ENCODE data around the gene CLTC.

Gene CLTC

GRCh38 chr17:59716427-59716826 lies 96.7 kb downstream of the CLTC start:
- no CpG with 5 or more reads among the region's 2 CpGs for WGBS (ENCODE audit: extremely low coverage, insufficient coverage, low lambda C conversion rate)
- H3K36me3 ChIP-seq (ENCODE audit: control insufficient read depth, insufficient read depth, low read length) = no peaks in the 10 kb centered on the region
- H3K27me3 ChIP-seq (ENCODE audit: insufficient read depth, low read length, poor library complexity) = no peaks in the 10 kb centered on the region
- H3K9ac ChIP-seq (ENCODE audit: low read length) = no peak overlapping the region
- H3K4me2 ChIP-seq (ENCODE audit: low read length) = no peak overlapping the region
- no peak for DNase-seq
- H4K5ac ChIP-seq (ENCODE audit: low read length) = no peak overlapping the region
- no peak overlapping the region for H3K56ac ChIP-seq (ENCODE audit: low read length)
- H3K4me1 ChIP-seq (ENCODE audit: control insufficient read depth, low read depth, low read length) = no peaks in the 10 kb centered on the region
- H2BK5ac ChIP-seq (ENCODE audit: low read length) = no peak overlapping the region
- no peak overlapping the region for H3K27ac ChIP-seq (ENCODE audit: low read depth, low read length)
- H3K4me3 ChIP-seq (ENCODE audit: low read length) = no peak overlapping the region
- H2BK15ac ChIP-seq (replicated peaks; ENCODE audit: low read depth) = no peak overlapping the region
- peaks cover 14% of the 10 kb centered on the region for H3K79me1 ChIP-seq (ENCODE audit: low read length)
- H2AK5ac ChIP-seq (ENCODE audit: low read length) = no peak overlapping the region
- no peak overlapping the region for H3K23ac ChIP-seq (ENCODE audit: low read length)
- H4K8ac ChIP-seq (ENCODE audit: low read depth, low read length) = no peak overlapping the region
- no peak overlapping the region for H3K18ac ChIP-seq (ENCODE audit: low read length)
- peaks cover 19% of the 10 kb centered on the region for H3K79me2 ChIP-seq (ENCODE audit: control insufficient read depth, insufficient read depth, low read length)
- no peak overlapping the region for H2BK120ac ChIP-seq (ENCODE audit: low read depth, low read length)
- H3K4ac ChIP-seq (ENCODE audit: low read depth, low read length) = no peak overlapping the region

GRCh38 chr17:59719526-59719925 lies 99.8 kb downstream of the CLTC start:
- H3K4me1 ChIP-seq (ENCODE audit: control insufficient read depth, low read depth, low read length) = no peaks in the 10 kb centered on the region
- H3K79me2 ChIP-seq (ENCODE audit: control insufficient read depth, insufficient read depth, low read length) = peaks cover 11% of the 10 kb centered on the region
- no peaks in the 10 kb centered on the region for H3K27me3 ChIP-seq (ENCODE audit: insufficient read depth, low read length, poor library complexity)
- H3K56ac ChIP-seq (ENCODE audit: low read length) = no peak overlapping the region
- H2BK120ac ChIP-seq (ENCODE audit: low read depth, low read length) = no peak overlapping the region
- no peak overlapping the region for H2BK15ac ChIP-seq (replicated peaks; ENCODE audit: low read depth)
- H3K4me3 ChIP-seq (ENCODE audit: low read length) = no peak overlapping the region
- no peak overlapping the region for H3K18ac ChIP-seq (ENCODE audit: low read length)
- no peak overlapping the region for H3K23ac ChIP-seq (ENCODE audit: low read length)
- H3K79me1 ChIP-seq (ENCODE audit: low read length) = peaks cover 8% of the 10 kb centered on the region
- H3K9ac ChIP-seq (ENCODE audit: low read length) = no peak overlapping the region
- no peak for DNase-seq
- H3K4ac ChIP-seq (ENCODE audit: low read depth, low read length) = no peak overlapping the region
- H4K8ac ChIP-seq (ENCODE audit: low read depth, low read length) = no peak overlapping the region
- no peaks in the 10 kb centered on the region for H3K36me3 ChIP-seq (ENCODE audit: control insufficient read depth, insufficient read depth, low read length)
- no peak overlapping the region for H3K27ac ChIP-seq (ENCODE audit: low read depth, low read length)
- no peak overlapping the region for H4K5ac ChIP-seq (ENCODE audit: low read length)
- H3K4me2 ChIP-seq (ENCODE audit: low read length) = no peak overlapping the region
- H2BK5ac ChIP-seq (ENCODE audit: low read length) = no peak overlapping the region
- H2AK5ac ChIP-seq (ENCODE audit: low read length) = no peak overlapping the region

- Histone ChIP-seq H4K5ac (ENCODE audit: low read length) (no peak overlapping the region), H3K9ac (ENCODE audit: low read length) (no peak overlapping the region), H3K4ac (ENCODE audit: low read depth, low read length) (no peak overlapping the region), H3K23ac (ENCODE audit: low read length) (no peak overlapping the region), H2AK5ac (ENCODE audit: low read length) (no peak overlapping the region), H3K4me1 (ENCODE audit: control insufficient read depth, low read depth, low read length) (no peaks in the 10 kb centered on the region), H3K27ac (ENCODE audit: low read depth, low read length) (no peak overlapping the region), H3K18ac (ENCODE audit: low read length) (no peak overlapping the region), H3K4me3 (ENCODE audit: low read length) (no peak overlapping the region), H3K4me2 (ENCODE audit: low read length) (no peak overlapping the region), H3K79me1 (ENCODE audit: low read length) (peaks cover 1% of the 10 kb centered on the region), H2BK5ac (ENCODE audit: low read length) (no peak overlapping the region), H3K79me2 (ENCODE audit: control insufficient read depth, insufficient read depth, low read length) (peaks cover under 1% of the 10 kb centered on the region), H2BK120ac (ENCODE audit: low read depth, low read length) (no peak overlapping the region), H3K36me3 (ENCODE audit: control insufficient read depth, insufficient read depth, low read length) (no peaks in the 10 kb centered on the region), H2BK15ac (replicated peaks; ENCODE audit: low read depth) (no peak overlapping the region), H4K8ac (ENCODE audit: low read depth, low read length) (no peak overlapping the region), H3K56ac (ENCODE audit: low read length) (no peak overlapping the region), H3K27me3 (ENCODE audit: insufficient read depth, low read length, poor library complexity) (no peaks in the 10 kb centered on the region)
- DNase-seq = no peak
- WGBS (ENCODE audit: extremely low coverage, insufficient coverage, low lambda C conversion rate) = no CpG with 5 or more reads among the region's 4 CpGs
Measured at GRCh38 chr17:59722623-59723022, 102.9 kb downstream of the CLTC start.

- H3K27ac ChIP-seq (ENCODE audit: low read depth, low read length) = no peak overlapping the region
- H4K8ac ChIP-seq (ENCODE audit: low read depth, low read length) = no peak overlapping the region
- WGBS (ENCODE audit: extremely low coverage, insufficient coverage, low lambda C conversion rate) = no CpG with 5 or more reads among the region's 1 CpG
- H2BK5ac ChIP-seq (ENCODE audit: low read length) = no peak overlapping the region
- no peak overlapping the region for H2BK15ac ChIP-seq (replicated peaks; ENCODE audit: low read depth)
- no peak overlapping the region for H4K5ac ChIP-seq (ENCODE audit: low read length)
- no peak overlapping the region for H3K18ac ChIP-seq (ENCODE audit: low read length)
- H3K36me3 ChIP-seq (ENCODE audit: control insufficient read depth, insufficient read depth, low read length) = no peaks in the 10 kb centered on the region
- H3K4me2 ChIP-seq (ENCODE audit: low read length) = no peak overlapping the region
- H2AK5ac ChIP-seq (ENCODE audit: low read length) = no peak overlapping the region
- no peak overlapping the region for H3K23ac ChIP-seq (ENCODE audit: low read length)
- H3K79me2 ChIP-seq (ENCODE audit: control insufficient read depth, insufficient read depth, low read length) = no peaks in the 10 kb centered on the region
- H3K4me3 ChIP-seq (ENCODE audit: low read length) = no peak overlapping the region
- H3K56ac ChIP-seq (ENCODE audit: low read length) = no peak overlapping the region
- H3K79me1 ChIP-seq (ENCODE audit: low read length) = peaks cover 1% of the 10 kb centered on the region
- no peaks in the 10 kb centered on the region for H3K27me3 ChIP-seq (ENCODE audit: insufficient read depth, low read length, poor library complexity)
- H3K4ac ChIP-seq (ENCODE audit: low read depth, low read length) = no peak overlapping the region
- no peak for DNase-seq
- no peak overlapping the region for H3K9ac ChIP-seq (ENCODE audit: low read length)
- H3K4me1 ChIP-seq (ENCODE audit: control insufficient read depth, low read depth, low read length) = no peaks in the 10 kb centered on the region
- H2BK120ac ChIP-seq (ENCODE audit: low read depth, low read length) = no peak overlapping the region
Measured at GRCh38 chr17:59723041-59723440, 103.3 kb downstream of the CLTC start.

GRCh38 chr17:59723607-59724006 lies 103.9 kb downstream of the CLTC start:
- Histone ChIP-seq H2BK120ac (ENCODE audit: low read depth, low read length) (no peak overlapping the region), H3K18ac (ENCODE audit: low read length) (no peak overlapping the region), H4K5ac (ENCODE audit: low read length) (no peak overlapping the region), H3K4me3 (ENCODE audit: low read length) (no peak overlapping the region), H3K4ac (ENCODE audit: low read depth, low read length) (no peak overlapping the region), H3K56ac (ENCODE audit: low read length) (no peak overlapping the region), H3K79me2 (ENCODE audit: control insufficient read depth, insufficient read depth, low read length) (no peaks in the 10 kb centered on the region), H2BK5ac (ENCODE audit: low read length) (no peak overlapping the region), H3K23ac (ENCODE audit: low read length) (no peak overlapping the region), H3K9ac (ENCODE audit: low read length) (no peak overlapping the region), H2AK5ac (ENCODE audit: low read length) (no peak overlapping the region), H2BK15ac (replicated peaks; ENCODE audit: low read depth) (no peak overlapping the region), H3K79me1 (ENCODE audit: low read length) (peaks cover 1% of the 10 kb centered on the region), H3K27ac (ENCODE audit: low read depth, low read length) (no peak overlapping the region), H3K27me3 (ENCODE audit: insufficient read depth, low read length, poor library complexity) (no peaks in the 10 kb centered on the region), H3K36me3 (ENCODE audit: control insufficient read depth, insufficient read depth, low read length) (no peaks in the 10 kb centered on the region), H3K4me1 (ENCODE audit: control insufficient read depth, low read depth, low read length) (no peaks in the 10 kb centered on the region), H4K8ac (ENCODE audit: low read depth, low read length) (no peak overlapping the region), H3K4me2 (ENCODE audit: low read length) (no peak overlapping the region)
- no CpG with 5 or more reads among the region's 1 CpG for WGBS (ENCODE audit: extremely low coverage, insufficient coverage, low lambda C conversion rate)
- DNase-seq = no peak

- Histone ChIP-seq H3K79me2 (ENCODE audit: control insufficient read depth, insufficient read depth, low read length) (no peaks in the 10 kb centered on the region), H3K27ac (ENCODE audit: low read depth, low read length) (no peak overlapping the region), H2BK5ac (ENCODE audit: low read length) (no peak overlapping the region), H3K4me3 (ENCODE audit: low read length) (no peak overlapping the region), H3K9ac (ENCODE audit: low read length) (no peak overlapping the region), H3K36me3 (ENCODE audit: control insufficient read depth, insufficient read depth, low read length) (no peaks in the 10 kb centered on the region), H4K5ac (ENCODE audit: low read length) (no peak overlapping the region), H3K4me2 (ENCODE audit: low read length) (no peak overlapping the region), H2BK120ac (ENCODE audit: low read depth, low read length) (no peak overlapping the region), H4K8ac (ENCODE audit: low read depth, low read length) (no peak overlapping the region), H3K79me1 (ENCODE audit: low read length) (peaks cover 2% of the 10 kb centered on the region), H2BK15ac (replicated peaks; ENCODE audit: low read depth) (no peak overlapping the region), H3K27me3 (ENCODE audit: insufficient read depth, low read length, poor library complexity) (no peaks in the 10 kb centered on the region), H2AK5ac (ENCODE audit: low read length) (no peak overlapping the region), H3K23ac (ENCODE audit: low read length) (no peak overlapping the region), H3K4me1 (ENCODE audit: control insufficient read depth, low read depth, low read length) (no peaks in the 10 kb centered on the region), H3K18ac (ENCODE audit: low read length) (no peak overlapping the region), H3K56ac (ENCODE audit: low read length) (no peak overlapping the region), H3K4ac (ENCODE audit: low read depth, low read length) (no peak overlapping the region)
- WGBS (ENCODE audit: extremely low coverage, insufficient coverage, low lambda C conversion rate) = no CpG with 5 or more reads among the region's 2 CpGs
- no peak for DNase-seq
Measured at GRCh38 chr17:59725691-59726090, 106.0 kb downstream of the CLTC start.

All from mesendoderm (in vitro differentiated cells).